Loucy (cell line): Measurements from ENCODE around the gene SV2B.

Experiments
- EZH2phosphoT487 ChIP-seq: fragments of 200-600 bp; IDR thresholded peaks from 2 replicates; pipeline ENCODE4 v1.6.1; 2018; ENCODE audit warnings: antibody characterized with exemption, mild to moderate bottlenecking, moderate library complexity, borderline replicate concordance
- TF ChIP-seq, protein P1 (sequence below): fragments of 200-600 bp; sonication (generic); conservative IDR thresholded peaks from 2 replicates; pipeline ENCODE4 v1.5.1; 2014; ENCODE audit warnings: mild to moderate bottlenecking, antibody characterized with exemption, low read length

DNA sequence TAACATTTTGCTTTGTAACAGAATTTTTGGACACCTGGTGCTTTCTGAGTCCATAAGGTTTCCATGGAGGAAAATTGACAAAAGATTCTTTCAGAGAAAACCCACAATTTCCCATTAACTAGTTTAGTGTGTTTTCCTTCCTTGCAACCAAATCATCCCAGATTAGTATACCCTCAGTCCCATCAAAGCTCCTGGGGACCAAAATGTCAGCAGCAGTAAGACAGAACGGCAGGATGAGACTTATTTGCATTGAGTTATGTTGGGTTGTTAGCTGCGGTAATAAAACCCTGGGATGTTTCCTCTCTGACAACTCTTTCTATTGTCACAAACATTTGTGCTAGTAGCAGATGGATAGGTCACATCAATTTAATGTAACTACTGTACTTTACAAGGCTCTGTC is 45.2 kb upstream of the SV2B start:
- TF ChIP-seq, protein P1, sequence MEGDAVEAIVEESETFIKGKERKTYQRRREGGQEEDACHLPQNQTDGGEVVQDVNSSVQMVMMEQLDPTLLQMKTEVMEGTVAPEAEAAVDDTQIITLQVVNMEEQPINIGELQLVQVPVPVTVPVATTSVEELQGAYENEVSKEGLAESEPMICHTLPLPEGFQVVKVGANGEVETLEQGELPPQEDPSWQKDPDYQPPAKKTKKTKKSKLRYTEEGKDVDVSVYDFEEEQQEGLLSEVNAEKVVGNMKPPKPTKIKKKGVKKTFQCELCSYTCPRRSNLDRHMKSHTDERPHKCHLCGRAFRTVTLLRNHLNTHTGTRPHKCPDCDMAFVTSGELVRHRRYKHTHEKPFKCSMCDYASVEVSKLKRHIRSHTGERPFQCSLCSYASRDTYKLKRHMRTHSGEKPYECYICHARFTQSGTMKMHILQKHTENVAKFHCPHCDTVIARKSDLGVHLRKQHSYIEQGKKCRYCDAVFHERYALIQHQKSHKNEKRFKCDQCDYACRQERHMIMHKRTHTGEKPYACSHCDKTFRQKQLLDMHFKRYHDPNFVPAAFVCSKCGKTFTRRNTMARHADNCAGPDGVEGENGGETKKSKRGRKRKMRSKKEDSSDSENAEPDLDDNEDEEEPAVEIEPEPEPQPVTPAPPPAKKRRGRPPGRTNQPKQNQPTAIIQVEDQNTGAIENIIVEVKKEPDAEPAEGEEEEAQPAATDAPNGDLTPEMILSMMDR, result no peak
- no peak for TF ChIP-seq EZH2phosphoT487
